GM12878 (cell line): Measurements from ENCODE around the gene KIAA0825. TPM values are rescaled to one million over a fixed set of nuclear protein-coding genes. Genes with fewer than 3 reads are reported as not detected.

Experiments
- ATAC-seq: fragments of 200-7000 bp; cut with Tn5 transposase; 3 replicates; pipeline ENCODE4 v1.9.1; 2020; ENCODE audit warnings: mild to moderate bottlenecking, moderate library complexity
- BruUV-seq: library from RNA; stranded (reverse); fragments of 400-500 nt; replicated peaks from 2 replicates; lab custom pipeline; 2021; lab: Mats Ljungman, UMichigan
- CTCF ChIA-PET: fragments of 300-600 bp; sonication (Branson Sonifier 250); formaldehyde crosslinking; extraction: SDS; loops from one replicate; lab custom pipeline; 2021; ENCODE audit warnings: inconsistent platforms; lab: Yijun Ruan, JAX
- POLR2A ChIA-PET: fragments of 350-600 bp; formaldehyde crosslinking; extraction: SDS; loops from one replicate; lab custom pipeline; 2021; ENCODE audit warnings: inconsistent platforms; lab: Charles Lee
- RAD21 ChIA-PET: fragments of 300-600 bp; sonication (Branson Sonifier 250); formaldehyde crosslinking; loops from one replicate; lab custom pipeline; 2023; ENCODE audit warnings: antibody characterized with exemption; ENCODE audit not compliant: unreplicated experiment; lab: Charles Lee
- SMC1A ChIA-PET: fragments of 300-600 bp; sonication (Branson Sonifier 250); formaldehyde crosslinking; loops from one replicate; lab custom pipeline; 2023; ENCODE audit not compliant: unreplicated experiment, uncharacterized antibody; lab: Charles Lee
- DNase-seq: peaks from one replicate; pipeline ENCODE4 v3.0.0-alpha.2; 2011; ENCODE audit warnings: low read depth, low spot score
- FAIRE-seq: peaks from 3 replicates; lab custom pipeline; 2011; peaks lifted over from hg19 to GRCh38; lab: Jason Lieb, UNC
- H2AFZ ChIP-seq: 2 replicates; pipeline ENCODE4 v1.6.0; 2011; ENCODE audit warnings: low read depth, low read length, control low read depth; ENCODE audit not compliant: control insufficient read depth
- H3K27ac ChIP-seq: 2 replicates; pipeline ENCODE4 v1.5.1; 2011; ENCODE audit warnings: control low read depth; ENCODE audit not compliant: control insufficient read depth, insufficient read depth
- H3K27me3 ChIP-seq, 2 experiments: replicated peaks in 1 of 2; 2 replicates each; pipeline versions ENCODE4 v1.6.0 to v1.6.1; 2011; ENCODE audit warnings: low read length in 1 of 2; ENCODE audit not compliant: control insufficient read depth in 2 of 2, insufficient read depth in 2 of 2
- H3K36me3 ChIP-seq, 2 experiments: 2 replicates each; pipeline ENCODE4 v1.5.1; 2011; ENCODE audit warnings: low read length in 1 of 2; ENCODE audit not compliant: control insufficient read depth in 2 of 2, insufficient read depth in 2 of 2
- H3K4me1 ChIP-seq: 2 replicates; pipeline ENCODE4 v1.6.1; 2011; ENCODE audit warnings: mild to moderate bottlenecking, low read length, moderate library complexity, mixed read lengths; ENCODE audit not compliant: control insufficient read depth, insufficient read depth
- H3K4me2 ChIP-seq: 2 replicates; pipeline ENCODE4 v1.6.0; 2011; ENCODE audit warnings: control low read depth; ENCODE audit not compliant: control insufficient read depth, insufficient read depth
- H3K4me3 ChIP-seq: fragments of 200-600 bp; sonication (generic); 2 replicates; pipeline ENCODE4 v1.5.1; 2016
- H3K79me2 ChIP-seq: 2 replicates; pipeline ENCODE4 v1.6.0; 2011; ENCODE audit warnings: low read length; ENCODE audit not compliant: control insufficient read depth, insufficient read depth
- H3K9ac ChIP-seq: 2 replicates; pipeline ENCODE4 v1.8.0; 2011; ENCODE audit warnings: low read length, control low read depth, mixed read lengths; ENCODE audit not compliant: control insufficient read depth, insufficient read depth
- H3K9me3 ChIP-seq: replicated peaks from 3 replicates; pipeline ENCODE4 v1.5.1; 2011; ENCODE audit warnings: mild to moderate bottlenecking, low read length; ENCODE audit not compliant: control insufficient read depth, insufficient read depth
- H4K20me1 ChIP-seq: 2 replicates; pipeline ENCODE4 v1.6.0; 2011; ENCODE audit not compliant: control insufficient read depth, insufficient read depth
- HDGF ChIP-seq: fragments of 450-650 bp; IDR thresholded peaks from 2 replicates; pipeline ENCODE4 v1.6.1; 2016; ENCODE audit warnings: antibody characterized with exemption
- MTA2 ChIP-seq: fragments of 450-650 bp; IDR thresholded peaks from 2 replicates; pipeline ENCODE4 v1.6.1; 2016; ENCODE audit warnings: low read depth, mild to moderate bottlenecking, moderate library complexity
- MXI1 ChIP-seq: fragments of 150-350 bp; IDR thresholded peaks from 2 replicates; pipeline ENCODE4 v1.6.1; 2011; ENCODE audit warnings: low read depth, mild to moderate bottlenecking, inconsistent platforms, low read length, improper control_type of control experiment
- POU2F2 ChIP-seq: IDR thresholded peaks from 3 replicates; pipeline ENCODE4 v1.6.1; 2011; ENCODE audit warnings: low read depth, mild to moderate bottlenecking, low read length, borderline replicate concordance
- SPI1 ChIP-seq: IDR thresholded peaks from 2 replicates; pipeline ENCODE4 v1.6.1; 2011; ENCODE audit warnings: low read depth, mild to moderate bottlenecking, low read length, moderate library complexity, borderline replicate concordance; ENCODE audit not compliant: insufficient read depth
- TBL1XR1 ChIP-seq: IDR thresholded peaks from 2 replicates; pipeline ENCODE4 v1.6.1; 2012; ENCODE audit warnings: low read depth, low read length, improper control_type of control experiment
- WGBS: methylation state at CpG from one replicate; pipeline ENCODE4 v1.1.6; 2016; ENCODE audit warnings: low lambda C conversion rate; ENCODE audit not compliant: insufficient replicate concordance, insufficient coverage; ENCODE audit errors: missing lambda C conversion rate; 5-methylcytosine and 5-hydroxymethylcytosine counted together
- in situ Hi-C: fragments of 300-500 bp; cut with MboI; formaldehyde crosslinking; loops from 9 replicates; pipeline ENCODE4 v1.14.3; 2018; ENCODE audit warnings: mixed read lengths
- intact Hi-C: fragments of 100-400 bp; cut with micrococcal nuclease; formaldehyde crosslinking; loops from one replicate; pipeline ENCODE4 v1.14.2; 2022; ENCODE audit not compliant: unreplicated experiment
- polyA plus RNA-seq, 11 experiments: library from polyadenylated mRNA; depleted of rRNA in 4 of 11; unstranded in 6 of 11; stranded (reverse) in 5 of 11; fragments of >200 nt; fragmentation: Nextera tagmentation in 4 of 11; fragmentation: Illumina TruSeq in 1 of 11; extraction: Ambion mirVana in 4 of 11; extraction: Trizol in 1 of 11; gene quantifications; 1 replicate in 1 of 11; 2 replicates in 10 of 11; pipeline versions ENCODE4 v1.2.1 to v1.2.3, GENCODE V29; 2011 to 2016; ENCODE audit warnings: inconsistent platforms in 2 of 11, missing spikeins in 2 of 11, low read depth in 1 of 11
- total RNA-seq, 4 experiments: library from RNA; depleted of rRNA in 3 of 4; stranded (reverse); fragments of >200 nt in 3 of 4; fragmentation: Illumina TruSeq in 1 of 4; extraction: Trizol in 1 of 4; gene quantifications; 2 replicates each; pipeline versions ENCODE4 v1.2.1 to v1.2.3, GENCODE V29; 2013 to 2021
- TF ChIP-seq, protein P1 (sequence below): IDR thresholded peaks from 2 replicates; pipeline ENCODE4 v1.6.1; 2012; ENCODE audit warnings: mild to moderate bottlenecking, low read depth, low read length
- TF ChIP-seq, protein P2 (sequence below): IDR thresholded peaks from 2 replicates; pipeline ENCODE4 v1.6.1; 2012; ENCODE audit warnings: low read depth, low read length, improper control_type of control experiment
- TF ChIP-seq, protein P3 (sequence below): fragments of 450-650 bp; IDR thresholded peaks from 2 replicates; pipeline ENCODE4 v1.6.1; 2017; ENCODE audit warnings: borderline replicate concordance
- TF ChIP-seq, protein P4 (sequence below): IDR thresholded peaks from 2 replicates; pipeline ENCODE4 v1.6.1; 2012; ENCODE audit warnings: improper control_type of control experiment, low read depth, low read length; ENCODE audit not compliant: insufficient replicate concordance

KIAA0825 gene
- total and polyA plus RNA-seq, 10 of the 15 experiments (the other 5 are each of a cell fraction or from before 2014, with no cell fraction given): 0.55 to 1.9 (median 1.5) TPM

DNA sequence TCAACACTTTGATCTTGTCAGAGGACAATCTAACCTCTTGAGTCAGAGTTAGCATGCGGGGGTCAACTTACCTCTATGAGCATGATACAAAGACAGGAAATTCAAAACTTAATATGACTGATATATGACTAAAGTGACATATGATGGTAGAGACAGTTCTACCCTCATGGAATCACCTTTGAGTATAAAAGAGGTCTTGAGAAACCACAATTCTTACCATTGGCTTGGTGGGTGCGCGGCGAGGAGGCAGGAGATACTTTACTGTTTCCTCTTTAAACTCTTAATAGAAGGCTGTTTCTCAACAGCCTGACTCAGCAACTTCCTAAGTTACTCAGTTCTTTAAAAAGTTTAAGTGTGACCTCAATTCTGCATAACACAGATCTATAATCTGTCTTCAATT is 372.8 kb downstream of the KIAA0825 start:
- ChIA-PET POLR2A (no interaction called here), CTCF (interaction anchor here (1.3 kb wide), 1 partner anchor 10 kb away, joined by 3 read pairs; no protein-coding TSS in a partner anchor), SMC1A (no interaction called here), RAD21 (no interaction called here)
- Histone ChIP-seq H3K27ac (no peak overlapping the region), H3K79me2 (no peaks in the 10 kb centered on the region), H3K4me1 (no peaks in the 10 kb centered on the region), H3K9ac (no peak overlapping the region), H3K27me3 (no peaks in the 10 kb centered on the region; a peak in 1 of 4 replicates), H3K9me3 (no peaks in the 10 kb centered on the region), H3K4me2 (no peak overlapping the region), H4K20me1 (no peaks in the 10 kb centered on the region), H3K36me3 (no peaks in the 10 kb centered on the region), H3K4me3 (no peak overlapping the region), H2AFZ (no peak overlapping the region)
- intact Hi-C loops: no loop called here
- ATAC-seq: no peak
- no TSS peak for BruUV-seq
- in situ Hi-C loops: no loop called here
- 50% methylated on average over 4 of the region's 4 CpGs for WGBS
- FAIRE-seq: no peak
- no peak for DNase-seq
- TF ChIP-seq, protein P1, sequence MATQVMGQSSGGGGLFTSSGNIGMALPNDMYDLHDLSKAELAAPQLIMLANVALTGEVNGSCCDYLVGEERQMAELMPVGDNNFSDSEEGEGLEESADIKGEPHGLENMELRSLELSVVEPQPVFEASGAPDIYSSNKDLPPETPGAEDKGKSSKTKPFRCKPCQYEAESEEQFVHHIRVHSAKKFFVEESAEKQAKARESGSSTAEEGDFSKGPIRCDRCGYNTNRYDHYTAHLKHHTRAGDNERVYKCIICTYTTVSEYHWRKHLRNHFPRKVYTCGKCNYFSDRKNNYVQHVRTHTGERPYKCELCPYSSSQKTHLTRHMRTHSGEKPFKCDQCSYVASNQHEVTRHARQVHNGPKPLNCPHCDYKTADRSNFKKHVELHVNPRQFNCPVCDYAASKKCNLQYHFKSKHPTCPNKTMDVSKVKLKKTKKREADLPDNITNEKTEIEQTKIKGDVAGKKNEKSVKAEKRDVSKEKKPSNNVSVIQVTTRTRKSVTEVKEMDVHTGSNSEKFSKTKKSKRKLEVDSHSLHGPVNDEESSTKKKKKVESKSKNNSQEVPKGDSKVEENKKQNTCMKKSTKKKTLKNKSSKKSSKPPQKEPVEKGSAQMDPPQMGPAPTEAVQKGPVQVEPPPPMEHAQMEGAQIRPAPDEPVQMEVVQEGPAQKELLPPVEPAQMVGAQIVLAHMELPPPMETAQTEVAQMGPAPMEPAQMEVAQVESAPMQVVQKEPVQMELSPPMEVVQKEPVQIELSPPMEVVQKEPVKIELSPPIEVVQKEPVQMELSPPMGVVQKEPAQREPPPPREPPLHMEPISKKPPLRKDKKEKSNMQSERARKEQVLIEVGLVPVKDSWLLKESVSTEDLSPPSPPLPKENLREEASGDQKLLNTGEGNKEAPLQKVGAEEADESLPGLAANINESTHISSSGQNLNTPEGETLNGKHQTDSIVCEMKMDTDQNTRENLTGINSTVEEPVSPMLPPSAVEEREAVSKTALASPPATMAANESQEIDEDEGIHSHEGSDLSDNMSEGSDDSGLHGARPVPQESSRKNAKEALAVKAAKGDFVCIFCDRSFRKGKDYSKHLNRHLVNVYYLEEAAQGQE: no peak
- TF ChIP-seq, protein P2, sequence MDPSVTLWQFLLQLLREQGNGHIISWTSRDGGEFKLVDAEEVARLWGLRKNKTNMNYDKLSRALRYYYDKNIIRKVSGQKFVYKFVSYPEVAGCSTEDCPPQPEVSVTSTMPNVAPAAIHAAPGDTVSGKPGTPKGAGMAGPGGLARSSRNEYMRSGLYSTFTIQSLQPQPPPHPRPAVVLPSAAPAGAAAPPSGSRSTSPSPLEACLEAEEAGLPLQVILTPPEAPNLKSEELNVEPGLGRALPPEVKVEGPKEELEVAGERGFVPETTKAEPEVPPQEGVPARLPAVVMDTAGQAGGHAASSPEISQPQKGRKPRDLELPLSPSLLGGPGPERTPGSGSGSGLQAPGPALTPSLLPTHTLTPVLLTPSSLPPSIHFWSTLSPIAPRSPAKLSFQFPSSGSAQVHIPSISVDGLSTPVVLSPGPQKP: no peak
- TF ChIP-seq, protein P3, sequence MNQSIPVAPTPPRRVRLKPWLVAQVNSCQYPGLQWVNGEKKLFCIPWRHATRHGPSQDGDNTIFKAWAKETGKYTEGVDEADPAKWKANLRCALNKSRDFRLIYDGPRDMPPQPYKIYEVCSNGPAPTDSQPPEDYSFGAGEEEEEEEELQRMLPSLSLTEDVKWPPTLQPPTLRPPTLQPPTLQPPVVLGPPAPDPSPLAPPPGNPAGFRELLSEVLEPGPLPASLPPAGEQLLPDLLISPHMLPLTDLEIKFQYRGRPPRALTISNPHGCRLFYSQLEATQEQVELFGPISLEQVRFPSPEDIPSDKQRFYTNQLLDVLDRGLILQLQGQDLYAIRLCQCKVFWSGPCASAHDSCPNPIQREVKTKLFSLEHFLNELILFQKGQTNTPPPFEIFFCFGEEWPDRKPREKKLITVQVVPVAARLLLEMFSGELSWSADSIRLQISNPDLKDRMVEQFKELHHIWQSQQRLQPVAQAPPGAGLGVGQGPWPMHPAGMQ: no peak
- TF ChIP-seq, protein P4, sequence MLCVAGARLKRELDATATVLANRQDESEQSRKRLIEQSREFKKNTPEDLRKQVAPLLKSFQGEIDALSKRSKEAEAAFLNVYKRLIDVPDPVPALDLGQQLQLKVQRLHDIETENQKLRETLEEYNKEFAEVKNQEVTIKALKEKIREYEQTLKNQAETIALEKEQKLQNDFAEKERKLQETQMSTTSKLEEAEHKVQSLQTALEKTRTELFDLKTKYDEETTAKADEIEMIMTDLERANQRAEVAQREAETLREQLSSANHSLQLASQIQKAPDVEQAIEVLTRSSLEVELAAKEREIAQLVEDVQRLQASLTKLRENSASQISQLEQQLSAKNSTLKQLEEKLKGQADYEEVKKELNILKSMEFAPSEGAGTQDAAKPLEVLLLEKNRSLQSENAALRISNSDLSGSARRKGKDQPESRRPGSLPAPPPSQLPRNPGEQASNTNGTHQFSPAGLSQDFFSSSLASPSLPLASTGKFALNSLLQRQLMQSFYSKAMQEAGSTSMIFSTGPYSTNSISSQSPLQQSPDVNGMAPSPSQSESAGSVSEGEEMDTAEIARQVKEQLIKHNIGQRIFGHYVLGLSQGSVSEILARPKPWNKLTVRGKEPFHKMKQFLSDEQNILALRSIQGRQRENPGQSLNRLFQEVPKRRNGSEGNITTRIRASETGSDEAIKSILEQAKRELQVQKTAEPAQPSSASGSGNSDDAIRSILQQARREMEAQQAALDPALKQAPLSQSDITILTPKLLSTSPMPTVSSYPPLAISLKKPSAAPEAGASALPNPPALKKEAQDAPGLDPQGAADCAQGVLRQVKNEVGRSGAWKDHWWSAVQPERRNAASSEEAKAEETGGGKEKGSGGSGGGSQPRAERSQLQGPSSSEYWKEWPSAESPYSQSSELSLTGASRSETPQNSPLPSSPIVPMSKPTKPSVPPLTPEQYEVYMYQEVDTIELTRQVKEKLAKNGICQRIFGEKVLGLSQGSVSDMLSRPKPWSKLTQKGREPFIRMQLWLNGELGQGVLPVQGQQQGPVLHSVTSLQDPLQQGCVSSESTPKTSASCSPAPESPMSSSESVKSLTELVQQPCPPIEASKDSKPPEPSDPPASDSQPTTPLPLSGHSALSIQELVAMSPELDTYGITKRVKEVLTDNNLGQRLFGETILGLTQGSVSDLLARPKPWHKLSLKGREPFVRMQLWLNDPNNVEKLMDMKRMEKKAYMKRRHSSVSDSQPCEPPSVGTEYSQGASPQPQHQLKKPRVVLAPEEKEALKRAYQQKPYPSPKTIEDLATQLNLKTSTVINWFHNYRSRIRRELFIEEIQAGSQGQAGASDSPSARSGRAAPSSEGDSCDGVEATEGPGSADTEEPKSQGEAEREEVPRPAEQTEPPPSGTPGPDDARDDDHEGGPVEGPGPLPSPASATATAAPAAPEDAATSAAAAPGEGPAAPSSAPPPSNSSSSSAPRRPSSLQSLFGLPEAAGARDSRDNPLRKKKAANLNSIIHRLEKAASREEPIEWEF: no peak
- TF ChIP-seq POU2F2 (no peak), MXI1 (no peak), MTA2 (no peak), SPI1 (no peak), HDGF (no peak), TBL1XR1 (no peak)
